Measurements from ENCODE around the gene MYCN. TPM values are rescaled to one million over a fixed set of nuclear protein-coding genes. Genes with fewer than 3 reads are reported as not detected.

MYCN gene
- total RNA-seq, 4 donors from 2014 or later, result not detected

DNA sequence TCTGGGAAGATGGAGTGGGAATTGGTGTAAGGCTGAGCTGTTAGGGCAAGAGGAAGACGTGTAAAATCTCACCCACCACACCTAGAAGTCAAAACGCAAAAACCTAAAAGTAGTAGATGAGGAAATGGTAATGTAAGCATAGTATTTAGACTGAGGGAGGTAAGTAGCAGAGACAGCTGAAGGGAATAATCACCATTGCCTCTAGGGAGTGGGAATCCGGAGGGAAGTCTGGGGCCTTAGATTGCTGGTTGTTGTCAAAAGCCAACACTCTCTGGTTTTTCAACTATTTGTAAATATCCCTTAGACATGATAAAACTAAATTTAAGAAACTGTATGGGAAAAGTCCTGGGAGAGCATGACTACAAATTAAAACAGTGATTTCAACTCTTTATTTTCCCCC, 28.7 kb upstream of the MYCN start:
- TF ChIP-seq, protein P1, sequence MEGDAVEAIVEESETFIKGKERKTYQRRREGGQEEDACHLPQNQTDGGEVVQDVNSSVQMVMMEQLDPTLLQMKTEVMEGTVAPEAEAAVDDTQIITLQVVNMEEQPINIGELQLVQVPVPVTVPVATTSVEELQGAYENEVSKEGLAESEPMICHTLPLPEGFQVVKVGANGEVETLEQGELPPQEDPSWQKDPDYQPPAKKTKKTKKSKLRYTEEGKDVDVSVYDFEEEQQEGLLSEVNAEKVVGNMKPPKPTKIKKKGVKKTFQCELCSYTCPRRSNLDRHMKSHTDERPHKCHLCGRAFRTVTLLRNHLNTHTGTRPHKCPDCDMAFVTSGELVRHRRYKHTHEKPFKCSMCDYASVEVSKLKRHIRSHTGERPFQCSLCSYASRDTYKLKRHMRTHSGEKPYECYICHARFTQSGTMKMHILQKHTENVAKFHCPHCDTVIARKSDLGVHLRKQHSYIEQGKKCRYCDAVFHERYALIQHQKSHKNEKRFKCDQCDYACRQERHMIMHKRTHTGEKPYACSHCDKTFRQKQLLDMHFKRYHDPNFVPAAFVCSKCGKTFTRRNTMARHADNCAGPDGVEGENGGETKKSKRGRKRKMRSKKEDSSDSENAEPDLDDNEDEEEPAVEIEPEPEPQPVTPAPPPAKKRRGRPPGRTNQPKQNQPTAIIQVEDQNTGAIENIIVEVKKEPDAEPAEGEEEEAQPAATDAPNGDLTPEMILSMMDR (IDR thresholded peaks at IDR 0.05; ENCODE audit: low read depth), result no peak

DNA sequence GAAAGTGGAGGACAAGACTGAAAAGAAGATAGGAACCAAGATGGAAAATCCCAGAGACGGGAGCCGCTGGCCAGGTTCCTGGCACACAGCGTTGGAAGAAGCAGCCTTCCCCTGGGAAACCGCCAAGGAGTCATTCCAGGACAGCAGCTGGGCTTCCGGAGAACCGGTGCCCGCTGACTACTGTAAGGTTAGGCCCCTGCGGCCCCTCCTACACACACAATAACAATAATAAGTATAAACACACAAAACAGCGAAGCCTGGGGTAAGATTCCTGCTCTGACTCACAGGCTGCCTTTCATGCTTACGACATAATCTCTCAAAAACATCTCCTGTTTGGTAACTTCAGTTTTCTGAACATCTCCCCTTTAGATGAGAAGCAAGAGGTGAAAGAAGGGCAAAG, 28.1 kb upstream of the MYCN start:
- TF ChIP-seq, protein P1 (IDR thresholded peaks at IDR 0.05; ENCODE audit: low read depth), result no peak

DNA sequence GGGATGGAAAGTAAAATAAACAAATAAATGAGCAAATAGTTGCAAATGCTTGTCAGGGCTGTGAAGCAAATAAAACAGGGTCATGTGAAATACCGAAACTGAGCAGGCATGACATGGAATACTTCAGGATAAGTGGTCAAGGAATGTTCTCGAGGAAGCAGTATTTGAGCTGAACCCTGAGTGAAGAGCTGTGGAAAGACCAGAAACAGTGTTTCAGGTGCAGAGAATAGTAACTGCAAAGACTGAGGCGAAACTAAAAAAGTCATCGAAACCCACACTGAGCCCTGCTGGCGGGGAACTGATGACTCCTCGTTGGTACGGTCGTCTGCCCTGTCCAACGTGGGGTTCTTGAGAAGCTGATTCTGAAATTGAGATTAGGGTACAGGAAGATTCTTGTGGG, 27.2 kb upstream of the MYCN start:
- TF ChIP-seq, protein P1 (IDR thresholded peaks at IDR 0.05; ENCODE audit: low read depth), result no peak

DNA sequence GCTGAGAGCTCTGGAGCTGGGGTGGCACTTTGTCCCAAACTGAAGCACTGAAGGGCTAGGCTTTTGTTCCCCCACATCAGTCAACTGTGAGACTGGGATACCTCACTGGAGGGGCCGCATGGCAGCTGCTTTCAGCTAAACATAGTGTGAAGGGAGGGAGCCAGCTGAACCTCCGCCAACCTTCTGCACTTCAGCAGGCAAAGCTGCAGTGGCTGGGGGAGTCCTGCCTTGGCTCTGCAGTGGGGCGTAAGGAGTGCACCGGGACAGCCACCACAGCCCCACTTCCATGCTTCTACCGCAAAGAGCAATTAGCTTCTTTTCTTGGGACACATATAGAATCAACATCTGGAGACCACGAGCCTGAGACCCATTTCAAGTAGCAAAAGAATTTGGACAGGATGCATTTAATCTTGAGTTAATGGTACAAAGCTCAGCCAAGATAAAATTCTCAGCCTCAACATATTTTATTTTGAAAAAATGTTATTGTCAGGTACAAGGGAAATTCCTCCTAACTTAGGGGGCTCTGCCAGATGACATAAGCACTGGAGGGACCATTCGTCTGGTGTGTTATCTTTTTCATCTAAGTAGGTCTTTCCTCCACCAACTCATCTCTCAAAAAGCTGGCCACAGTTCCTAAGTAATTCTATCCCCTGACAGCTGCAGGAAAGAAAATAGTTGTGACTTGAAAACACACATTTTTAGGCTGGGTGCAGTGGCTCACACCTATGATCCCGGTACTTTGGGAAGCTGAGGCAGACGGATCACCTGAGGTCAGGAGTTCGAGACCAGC, 25.6 kb upstream of the MYCN start:
- TF ChIP-seq, protein P1 (IDR thresholded peaks at IDR 0.05; ENCODE audit: low read depth), result no peak

DNA sequence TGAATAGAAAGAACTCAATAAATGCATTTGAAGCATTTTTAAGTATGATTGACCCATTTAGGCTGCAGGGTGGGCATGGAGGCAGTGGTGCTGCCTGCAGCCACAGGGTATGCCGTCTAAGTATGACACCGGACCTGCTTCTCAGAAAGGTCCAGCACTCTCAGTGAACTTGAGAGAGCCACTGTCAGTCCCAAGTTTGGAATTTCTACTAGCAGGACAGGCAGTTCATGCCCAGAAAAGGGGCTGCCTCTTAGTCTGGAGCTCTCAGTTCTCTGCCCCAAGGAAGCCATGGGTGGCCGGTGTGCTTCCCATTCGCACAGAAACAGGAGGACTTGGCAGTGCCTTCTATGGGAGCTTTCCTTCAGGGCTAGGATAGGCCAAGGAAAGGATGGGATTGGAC, 24.0 kb upstream of the MYCN start:
- TF ChIP-seq, protein P1 (IDR thresholded peaks at IDR 0.05; ENCODE audit: low read depth), result no peak

DNA sequence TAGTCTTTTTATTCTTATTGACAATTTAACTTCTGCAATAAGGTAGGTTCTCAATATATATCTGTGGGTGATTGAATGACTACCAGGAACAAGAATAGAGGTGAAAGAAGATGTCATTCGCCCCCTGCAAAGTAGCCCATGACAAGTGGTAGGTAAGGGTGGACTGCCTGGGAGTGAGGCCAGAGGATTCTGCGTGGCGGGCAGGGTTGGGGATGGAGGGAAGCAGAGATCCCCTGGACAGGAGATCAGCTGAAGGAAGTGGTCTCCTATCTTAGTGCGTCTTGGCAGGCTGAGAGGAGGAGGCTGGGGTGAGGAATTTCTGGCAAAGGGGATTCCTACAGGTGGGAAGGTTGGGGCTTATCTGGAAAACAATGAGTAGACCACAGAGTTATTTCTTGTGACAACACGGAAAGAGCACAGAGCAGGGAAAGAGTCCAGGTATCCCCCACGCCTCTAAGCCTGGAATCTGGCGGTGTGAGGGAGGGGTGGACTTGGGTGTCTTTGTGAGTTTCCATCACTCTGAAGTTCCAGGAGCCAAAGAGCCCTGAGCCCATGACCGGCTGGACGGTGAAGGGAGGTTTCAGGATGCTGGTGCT, 21.5 kb upstream of the MYCN start:
- TF ChIP-seq, protein P1 (IDR thresholded peaks at IDR 0.05; ENCODE audit: low read depth), result no peak

DNA sequence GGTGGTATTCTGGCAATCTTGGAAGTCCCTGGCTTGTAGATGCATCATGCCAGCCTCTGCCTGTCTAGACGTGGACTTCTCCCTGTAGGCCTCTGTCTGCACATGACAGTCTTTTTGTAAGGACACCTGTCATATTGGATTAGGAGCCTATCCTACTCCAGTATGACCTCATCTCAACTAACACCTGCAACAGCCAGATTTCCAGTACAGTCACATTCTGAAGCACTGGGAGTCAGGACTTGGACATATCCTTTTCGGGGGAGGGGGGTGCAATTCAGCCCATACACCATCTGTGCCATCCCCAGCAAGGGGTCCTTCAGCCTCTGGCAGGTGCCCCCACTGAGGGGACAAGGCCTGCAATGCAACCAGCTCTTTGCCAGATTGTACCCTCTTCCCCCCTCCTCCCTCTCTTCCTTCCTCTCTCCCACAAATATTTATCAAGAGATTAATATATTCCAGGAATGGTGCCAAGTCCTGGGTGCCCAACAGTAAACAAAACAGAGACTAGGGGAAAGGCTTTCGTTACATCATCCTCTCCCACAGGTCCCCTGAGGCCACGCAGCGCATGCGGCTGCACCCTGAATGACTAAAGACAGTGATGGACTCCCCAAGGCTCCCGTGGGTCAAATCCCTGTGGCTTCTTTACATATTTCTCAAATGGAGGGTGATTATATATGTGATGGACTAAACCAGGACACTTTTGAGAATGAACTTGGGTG, 20.5 kb upstream of the MYCN start:
- TF ChIP-seq, protein P1 (IDR thresholded peaks at IDR 0.05; ENCODE audit: low read depth), result no peak

Data from subcutaneous adipose tissue (tissue), 4 donors.